Measurements from ENCODE around the gene VWA3A. TPM values are rescaled to one million over a fixed set of nuclear protein-coding genes. Genes with fewer than 3 reads are reported as not detected.

VWA3A gene
- total RNA-seq, 2 donors from 2014 or later: not detected

DNA sequence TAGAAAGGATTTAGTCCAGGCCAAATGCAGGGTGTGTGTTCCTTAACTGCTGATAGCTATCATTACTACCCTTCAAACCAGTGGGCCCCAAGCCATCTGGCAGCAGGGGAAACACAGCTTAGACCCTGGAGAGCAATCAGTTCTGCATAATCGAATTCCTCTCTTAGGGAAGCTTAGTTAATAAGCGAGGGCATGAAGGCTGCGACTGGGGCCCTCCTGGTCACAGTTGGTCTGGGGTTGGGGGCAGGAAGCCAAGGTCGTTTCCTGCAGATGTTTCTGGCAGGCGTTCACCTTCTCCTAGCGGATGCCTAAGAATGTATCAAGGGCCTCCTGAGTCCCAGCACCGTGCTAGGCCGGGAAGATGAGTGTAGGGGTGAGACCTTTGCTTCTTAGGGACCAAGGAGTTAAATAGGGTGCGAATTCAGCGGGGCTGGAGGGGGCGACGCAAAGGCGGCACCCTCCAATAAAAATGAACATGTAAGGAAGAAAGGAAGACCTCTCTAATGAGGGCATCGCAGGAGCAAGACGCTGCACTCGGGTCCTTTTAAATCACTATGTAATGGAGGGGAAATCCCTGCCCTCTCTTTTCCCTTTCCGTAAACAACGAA, 97.2 kb downstream of the VWA3A start:
- Histone ChIP-seq H3K9me3 (no peaks in the 10 kb centered on the region), H3K4me1 (peaks cover 0 to 34% of the 10 kb centered on the region in 2 donors), H3K27ac (peak overlapping the region; percentile 95 to 97), H3K4me3 (peak overlapping the region; percentile 51 to 77), H3K36me3 (no peaks in the 10 kb centered on the region), H3K27me3 (no peaks in the 10 kb centered on the region)
- TF ChIP-seq, protein P1, sequence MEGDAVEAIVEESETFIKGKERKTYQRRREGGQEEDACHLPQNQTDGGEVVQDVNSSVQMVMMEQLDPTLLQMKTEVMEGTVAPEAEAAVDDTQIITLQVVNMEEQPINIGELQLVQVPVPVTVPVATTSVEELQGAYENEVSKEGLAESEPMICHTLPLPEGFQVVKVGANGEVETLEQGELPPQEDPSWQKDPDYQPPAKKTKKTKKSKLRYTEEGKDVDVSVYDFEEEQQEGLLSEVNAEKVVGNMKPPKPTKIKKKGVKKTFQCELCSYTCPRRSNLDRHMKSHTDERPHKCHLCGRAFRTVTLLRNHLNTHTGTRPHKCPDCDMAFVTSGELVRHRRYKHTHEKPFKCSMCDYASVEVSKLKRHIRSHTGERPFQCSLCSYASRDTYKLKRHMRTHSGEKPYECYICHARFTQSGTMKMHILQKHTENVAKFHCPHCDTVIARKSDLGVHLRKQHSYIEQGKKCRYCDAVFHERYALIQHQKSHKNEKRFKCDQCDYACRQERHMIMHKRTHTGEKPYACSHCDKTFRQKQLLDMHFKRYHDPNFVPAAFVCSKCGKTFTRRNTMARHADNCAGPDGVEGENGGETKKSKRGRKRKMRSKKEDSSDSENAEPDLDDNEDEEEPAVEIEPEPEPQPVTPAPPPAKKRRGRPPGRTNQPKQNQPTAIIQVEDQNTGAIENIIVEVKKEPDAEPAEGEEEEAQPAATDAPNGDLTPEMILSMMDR (IDR thresholded peaks at IDR 0.05): no peak
- peak; percentile 73 for DNase-seq (ENCODE audit: low spot score)

DNA sequence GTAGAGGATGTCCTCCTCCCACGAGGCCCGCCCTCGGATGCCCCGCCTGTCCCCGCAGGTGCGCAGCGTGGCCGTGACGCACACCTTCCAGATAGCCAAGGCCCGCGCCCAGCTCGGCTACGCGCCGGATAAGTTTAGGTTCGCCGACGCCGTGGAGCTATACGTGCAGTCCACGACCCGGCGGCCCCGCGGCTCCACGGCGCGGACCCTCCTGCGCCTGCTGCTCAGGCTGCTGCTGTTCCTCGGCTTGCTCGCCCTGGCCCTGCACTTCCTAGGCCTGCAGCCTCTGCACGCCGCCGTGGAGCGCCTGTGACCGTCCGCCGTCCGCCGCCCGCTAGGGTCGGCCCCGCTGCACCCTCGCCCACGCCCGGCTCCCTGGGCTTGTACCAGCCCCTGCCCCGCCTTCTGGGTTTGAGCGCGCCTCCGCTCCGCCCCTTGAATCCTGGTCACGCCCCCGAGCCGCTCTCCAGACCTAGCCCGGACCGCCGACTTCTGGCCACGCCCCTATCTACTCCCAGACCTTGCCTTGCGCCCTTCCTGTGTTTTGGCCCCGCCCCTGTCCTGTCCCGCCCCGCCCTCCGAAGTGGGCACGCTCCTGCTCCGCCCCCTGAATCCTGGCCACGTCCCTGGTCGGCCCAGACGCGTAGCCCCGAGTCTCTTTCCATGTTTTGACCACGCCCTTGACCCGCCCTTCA, 97.9 kb downstream of the VWA3A start:
- Histone ChIP-seq H3K36me3 (no peaks in the 10 kb centered on the region), H3K9me3 (no peaks in the 10 kb centered on the region), H3K27me3 (no peaks in the 10 kb centered on the region), H3K4me1 (peaks cover 0 to 34% of the 10 kb centered on the region in 2 donors), H3K27ac (peak overlapping the region; percentile 95 to 97), H3K4me3 (peak overlapping the region; percentile 51 to 77)
- DNase-seq (ENCODE audit: low spot score): no peak
- TF ChIP-seq, protein P1 (IDR thresholded peaks at IDR 0.05): no peak

DNA sequence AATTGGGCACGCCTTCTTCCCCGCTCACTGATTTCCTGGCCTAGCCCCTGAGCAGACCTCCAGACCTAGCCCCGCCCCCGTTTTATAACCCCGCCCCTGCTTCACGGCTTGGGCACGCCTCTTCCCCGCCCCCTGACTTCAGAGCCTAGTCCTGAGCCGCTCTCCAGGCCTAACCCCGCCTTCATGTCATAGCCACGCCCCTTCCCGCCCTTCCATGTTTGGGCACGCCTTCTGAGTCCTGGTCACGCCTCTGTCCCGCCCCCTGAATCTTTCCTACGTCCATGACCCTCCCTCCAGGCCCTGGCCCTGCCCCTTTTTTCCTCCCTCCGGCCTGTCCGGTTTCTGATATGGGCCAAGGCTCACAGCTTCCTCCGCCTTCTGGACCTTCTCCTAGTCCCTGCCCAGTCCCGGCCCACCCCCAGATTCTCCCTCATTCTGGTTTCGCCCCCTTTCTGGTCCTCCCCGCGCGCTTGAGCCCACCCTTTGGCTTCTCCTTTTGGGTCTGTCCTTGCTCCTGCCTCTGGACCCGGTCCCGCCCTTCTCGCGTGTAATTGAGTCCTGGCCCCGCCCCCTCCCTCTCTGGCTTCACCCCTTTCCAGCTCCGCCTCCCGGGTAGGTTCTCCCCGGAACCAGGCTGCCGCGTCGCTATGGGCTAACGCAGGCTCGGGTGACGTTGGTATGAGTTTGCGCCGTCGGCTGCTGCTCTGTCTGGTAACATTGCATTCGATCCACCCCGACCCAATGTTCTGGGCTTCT, 98.6 kb downstream of the VWA3A start:
- peak; percentile 100 for DNase-seq (ENCODE audit: low spot score)
- no peaks in the 10 kb centered on the region for H3K36me3 ChIP-seq
- H3K4me3 ChIP-seq: peak overlapping the region; percentile 51 to 77
- peak overlapping the region; percentile 95 to 97 for H3K27ac ChIP-seq
- no peaks in the 10 kb centered on the region for H3K27me3 ChIP-seq
- TF ChIP-seq, protein P1 (IDR thresholded peaks at IDR 0.05): no peak
- H3K4me1 ChIP-seq: peaks cover 0 to 34% of the 10 kb centered on the region in 2 donors
- no peaks in the 10 kb centered on the region for H3K9me3 ChIP-seq

DNA sequence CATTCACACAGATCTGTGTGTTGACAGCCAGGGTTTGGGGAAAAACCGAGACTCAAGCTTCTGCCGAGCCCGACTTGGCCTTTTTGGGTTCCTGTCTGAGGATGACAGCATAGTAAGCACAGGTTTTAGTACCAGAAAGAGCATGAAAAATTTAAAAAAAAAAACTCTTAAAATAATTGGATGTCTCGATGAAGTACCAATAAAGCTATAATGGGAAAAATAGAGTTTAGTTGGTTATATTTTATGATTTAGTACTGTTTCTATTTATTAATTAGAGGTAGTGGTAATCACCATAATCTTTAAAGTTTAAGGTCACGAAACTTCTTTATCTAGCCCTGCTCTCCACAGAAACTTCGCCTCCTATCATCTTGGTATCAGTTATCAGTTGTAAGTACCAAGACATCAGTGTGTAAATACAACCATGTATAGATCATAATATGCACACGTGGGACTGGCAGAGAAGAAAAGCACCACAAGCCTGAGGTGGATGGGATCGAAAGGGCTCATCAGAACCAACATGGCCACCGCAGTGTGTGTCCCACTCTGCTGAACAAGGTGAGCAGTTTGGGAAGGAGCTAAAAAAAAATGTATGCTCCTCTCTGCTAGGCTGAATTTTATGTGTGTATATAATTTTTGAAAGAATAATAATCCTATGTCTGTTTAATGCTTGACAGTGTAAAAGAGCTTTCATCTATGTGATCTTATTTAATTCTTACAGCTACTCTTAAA, 99.4 kb downstream of the VWA3A start:
- DNase-seq (ENCODE audit: low spot score): no peak
- H3K27me3 ChIP-seq: no peaks in the 10 kb centered on the region
- H3K9me3 ChIP-seq: no peaks in the 10 kb centered on the region
- H3K4me3 ChIP-seq: peak overlapping the region; percentile 47 to 77
- peak overlapping the region; percentile 95 to 97 for H3K27ac ChIP-seq
- H3K36me3 ChIP-seq: no peaks in the 10 kb centered on the region
- TF ChIP-seq, protein P1 (IDR thresholded peaks at IDR 0.05): no peak
- H3K4me1 ChIP-seq: peaks cover 0 to 38% of the 10 kb centered on the region in 2 donors

DNA sequence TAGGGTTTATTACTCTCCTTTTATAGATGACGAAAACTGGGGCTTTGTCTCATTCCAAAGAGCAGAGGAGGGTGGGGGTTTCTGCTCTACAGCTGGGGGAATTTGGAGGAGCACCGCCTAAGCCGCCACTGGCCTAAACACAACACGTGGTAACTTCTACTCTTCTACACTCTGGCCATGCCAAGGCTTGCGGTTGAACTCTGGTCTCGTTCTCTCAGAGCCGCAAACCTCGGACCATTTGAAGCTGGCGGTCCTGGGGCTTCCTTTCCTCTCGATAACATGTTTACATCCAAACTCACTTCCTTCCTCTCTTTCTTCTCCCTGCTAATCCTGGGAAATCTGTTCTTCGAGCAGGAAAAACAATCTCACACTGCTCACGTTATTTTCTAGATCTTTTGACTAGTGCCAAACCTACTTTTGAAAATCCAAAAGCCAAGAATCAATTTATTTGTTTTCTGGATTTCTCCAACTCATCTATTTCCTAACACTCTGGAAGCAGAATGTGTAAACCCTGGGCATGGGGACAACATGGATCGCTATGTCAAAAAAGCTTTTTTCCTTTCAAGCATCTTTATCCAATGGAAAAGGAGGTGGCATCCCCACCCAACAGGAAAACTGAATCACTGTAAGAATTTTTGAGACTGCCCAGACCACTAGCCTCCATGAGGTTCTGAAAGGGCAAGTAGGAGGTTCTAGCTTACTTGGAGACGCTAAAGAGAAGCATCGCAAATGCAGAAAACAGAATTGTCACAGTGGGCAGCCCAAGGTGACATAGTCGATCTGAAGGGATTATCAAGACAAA, 100.1 kb downstream of the VWA3A start:
- Histone ChIP-seq H3K36me3 (no peaks in the 10 kb centered on the region), H3K4me1 (peaks cover 0 to 38% of the 10 kb centered on the region in 2 donors), H3K4me3 (peak overlapping the region; percentile 47 to 77), H3K27me3 (no peaks in the 10 kb centered on the region), H3K9me3 (no peaks in the 10 kb centered on the region), H3K27ac (peak overlapping the region; percentile 95 to 97)
- DNase-seq (ENCODE audit: low spot score): peak; percentile 96
- TF ChIP-seq, protein P1 (IDR thresholded peaks at IDR 0.05): no peak
